K562 (cell line): Measurements from ENCODE around the gene POLK. TPM values are rescaled to one million over a fixed set of nuclear protein-coding genes. Genes with fewer than 3 reads are reported as not detected.

Experiments
- BHLHE40 ChIP-seq: IDR thresholded peaks from 2 replicates; pipeline ENCODE4 v1.6.1; 2011; ENCODE audit warnings: low read length, improper control_type of control experiment
- CCNT2 ChIP-seq: IDR thresholded peaks from 2 replicates; pipeline ENCODE4 v1.6.1; 2011; ENCODE audit warnings: borderline replicate concordance, low read depth, mild to moderate bottlenecking, moderate library complexity, mixed read lengths, low read length; ENCODE audit not compliant: insufficient read length; ENCODE audit errors: extremely low read depth
- CTBP1 ChIP-seq: fragments of 450-650 bp; IDR thresholded peaks from 2 replicates; pipeline ENCODE4 v1.6.1; 2016; ENCODE audit warnings: borderline replicate concordance
- HMGN3 ChIP-seq: IDR thresholded peaks from 2 replicates; pipeline ENCODE4 v1.6.1; 2011; ENCODE audit warnings: borderline replicate concordance, low read depth, mild to moderate bottlenecking, mixed read lengths, low read length; ENCODE audit not compliant: insufficient read length; ENCODE audit errors: extremely low read depth
- MGA ChIP-seq: fragments of 450-650 bp; IDR thresholded peaks from 2 replicates; pipeline ENCODE4 v1.6.1; 2016; ENCODE audit warnings: mild to moderate bottlenecking, moderate library complexity
- NR4A1 ChIP-seq, 2 experiments: fragments of 250-450 bp in 1 of 2; fragments of 450-650 bp in 1 of 2; sonication (Bioruptor Pico) in 1 of 2; IDR thresholded peaks; 2 replicates each; pipeline versions ENCODE4 v1.4.0 to v1.6.1; 2016 to 2020; ENCODE audit warnings: mild to moderate bottlenecking in 2 of 2, missing compliant biosample characterization in 1 of 2, missing genetic modification characterization in 1 of 2, moderate library complexity in 1 of 2
- PHB2 ChIP-seq: fragments of 450-650 bp; IDR thresholded peaks from 2 replicates; pipeline ENCODE4 v1.6.1; 2017; ENCODE audit warnings: low read depth
- POLR2AphosphoS5 ChIP-seq: IDR thresholded peaks from 2 replicates; pipeline ENCODE4 v1.6.1; 2011; ENCODE audit warnings: mild to moderate bottlenecking, low read depth, low read length, moderate library complexity; ENCODE audit not compliant: control insufficient read depth, insufficient read depth
- RFX5 ChIP-seq: IDR thresholded peaks from 2 replicates; pipeline ENCODE4 v1.6.1; 2011; ENCODE audit warnings: low read depth, mild to moderate bottlenecking, improper control_type of control experiment, low read length
- TEAD2 ChIP-seq: fragments of 450-650 bp; IDR thresholded peaks from 2 replicates; pipeline ENCODE4 v1.6.1; 2016; ENCODE audit warnings: missing genetic modification characterization, control low read depth, missing compliant biosample characterization
- ZFP91 ChIP-seq: sonication (generic); formaldehyde crosslinking; IDR thresholded peaks from 2 replicates; pipeline ENCODE4 v1.8.0; 2022; ENCODE audit warnings: mild to moderate bottlenecking, missing genetic modification reagents
- ZNF740 ChIP-seq, 3 experiments: fragments of 200-800 bp in 1 of 3; sonication (Bioruptor generic) in 1 of 3; sonication (generic) in 1 of 3; formaldehyde crosslinking in 1 of 3; IDR thresholded peaks; 2 replicates each; pipeline versions ENCODE4 v1.6.1 to v1.8.0; 2016 to 2022; ENCODE audit warnings: mild to moderate bottlenecking in 2 of 3, missing compliant biosample characterization in 2 of 3, missing genetic modification characterization in 2 of 3, missing genetic modification reagents in 1 of 3
- polyA plus RNA-seq, 8 experiments: library from polyadenylated mRNA; depleted of rRNA in 4 of 8; stranded (reverse) in 5 of 8; unstranded in 3 of 8; fragments of >200 nt; fragmentation: Nextera tagmentation in 2 of 8; fragmentation: Illumina TruSeq in 1 of 8; extraction: Ambion mirVana in 2 of 8; extraction: Trizol in 1 of 8; gene quantifications; 2 replicates each; pipeline versions ENCODE4 v1.2.1 to v1.2.3, GENCODE V29; 2011 to 2014; ENCODE audit warnings: inconsistent platforms in 1 of 8, missing spikeins in 1 of 8
- total RNA-seq, 7 experiments: library from RNA; depleted of rRNA in 6 of 7; stranded (reverse); fragments of >200 nt in 6 of 7; fragmentation: Illumina TruSeq in 2 of 7; extraction: Trizol in 2 of 7; gene quantifications; 2 replicates each; pipeline versions ENCODE4 v1.2.1 to v1.2.3, GENCODE V29; 2011 to 2021; ENCODE audit warnings: low replicate concordance in 1 of 7

POLK gene
- total and polyA plus RNA-seq, 9 of the 15 experiments (the other 6 are each of a cell fraction or from before 2014, with no cell fraction given), result 6.1 to 31.6 (median 16.5) TPM

- TF ChIP-seq NR4A1 (CRISPR knock-in tag; IDR thresholded peaks at IDR 0.05), result 0 out of 2 replicates have a peak, but pooled peaks have one; percentile 8
- TF ChIP-seq NR4A1 (tag; IDR thresholded peaks at IDR 0.05), result no peak
- no peak for TF ChIP-seq POLR2AphosphoS5
- 0 out of 2 replicates have a peak, but pooled peaks have one; percentile 4 for TF ChIP-seq CTBP1
- no peak for TF ChIP-seq RFX5
- TF ChIP-seq MGA, result peak; percentile 70
- no peak for TF ChIP-seq PHB2
- TF ChIP-seq HMGN3, result peak; percentile 3
- TF ChIP-seq CCNT2, result peak; percentile 19
- peak; percentile 61; the same call in 1 of the 2 replicates for TF ChIP-seq ZNF740 (CRISPR knock-in tag; IDR thresholded peaks at IDR 0.05)
- TF ChIP-seq ZNF740 (tag; IDR thresholded peaks at IDR 0.05), result no peak
- TF ChIP-seq BHLHE40, result peak; percentile 63
- 0 out of 2 replicates have a peak, but pooled peaks have one; percentile 17 for TF ChIP-seq ZFP91 (CRISPR knock-in tag)
- no peak for TF ChIP-seq TEAD2 (tag)
These were observed 756 bp upstream of the POLK start (continued) for GRCh38 chr5:75510836-75511434.
